Endothelial cell of umbilical vein (primary cell): ENCODE measurements around the gene SPHK2. TPM values are rescaled to one million over a fixed set of nuclear protein-coding genes. Genes with fewer than 3 reads are reported as not detected.

Experiments used
- BruUV-seq: library from RNA; stranded (reverse); fragments of 400-500 nt; replicated peaks from 2 replicates; lab custom pipeline; 2021; lab: Mats Ljungman, UMichigan
- CTCF ChIA-PET: fragments of 300-600, 350-600 bp; sonication (Branson Sonifier 250); formaldehyde crosslinking; loops from one replicate; lab custom pipeline; 2021; ENCODE audit warnings: antibody characterized with exemption, inconsistent platforms; lab: Charles Lee
- POLR2A ChIA-PET: fragments of 300-600, 350-600 bp; sonication (Branson Sonifier 250); formaldehyde crosslinking; loops from one replicate; lab custom pipeline; 2021; ENCODE audit warnings: antibody characterized with exemption, inconsistent platforms; lab: Charles Lee
- DNase-seq: peaks from one replicate; pipeline ENCODE4 v3.0.0-alpha.2; 2011; ENCODE audit warnings: low read depth, low spot score
- FAIRE-seq: peaks from 2 replicates; lab custom pipeline; 2011; peaks lifted over from hg19 to GRCh38; lab: Jason Lieb, UNC
- H2AFZ ChIP-seq: 2 replicates; pipeline ENCODE4 v1.6.0; 2012; ENCODE audit warnings: low read depth, low read length, control low read depth, inconsistent platforms
- H3K27ac ChIP-seq: 2 replicates; pipeline ENCODE4 v1.5.1; 2011; ENCODE audit warnings: low read depth, mild to moderate bottlenecking, control low read depth, low read length, moderate library complexity; ENCODE audit not compliant: insufficient read depth
- H3K27me3 ChIP-seq, 2 experiments: 2 replicates each; pipeline versions ENCODE4 v1.6.0 to v1.6.1; 2011; ENCODE audit warnings: low read length in 2 of 2, mixed read lengths in 1 of 2; ENCODE audit not compliant: control insufficient read depth in 2 of 2, insufficient read depth in 2 of 2
- H3K36me3 ChIP-seq, 2 experiments: 2 replicates in 1 of 2; 3 replicates in 1 of 2; pipeline ENCODE4 v1.5.1; 2011; ENCODE audit warnings: low read length in 2 of 2, mild to moderate bottlenecking in 1 of 2, moderate library complexity in 1 of 2; ENCODE audit not compliant: control insufficient read depth in 2 of 2, insufficient read depth in 2 of 2; ENCODE audit errors: extremely low read depth in 1 of 2
- H3K4me1 ChIP-seq: 3 replicates; pipeline ENCODE4 v1.5.1; 2011; ENCODE audit warnings: mild to moderate bottlenecking, low read length; ENCODE audit not compliant: control insufficient read depth, insufficient read depth; ENCODE audit errors: extremely low read depth
- H3K4me2 ChIP-seq: 2 replicates; pipeline ENCODE4 v1.6.1; 2011; ENCODE audit warnings: low read length, control low read depth, mixed read lengths; ENCODE audit not compliant: insufficient read depth
- H3K4me3 ChIP-seq, 3 experiments: fragments of 200-600 bp in 1 of 3; sonication (generic), shearing (Covaris generic) in 1 of 3; replicated peaks in 1 of 3; 2 replicates each; pipeline ENCODE4 v1.5.1; 2011 to 2016; ENCODE audit warnings: control low read depth in 3 of 3, low read length in 3 of 3, mild to moderate bottlenecking in 2 of 3, inconsistent platforms in 1 of 3, low read depth in 1 of 3, moderate library complexity in 1 of 3; ENCODE audit not compliant: insufficient read depth in 1 of 3
- H3K79me2 ChIP-seq: 2 replicates; pipeline ENCODE4 v1.6.0; 2012; ENCODE audit warnings: low read length, inconsistent platforms; ENCODE audit not compliant: control insufficient read depth, insufficient read depth
- H3K9ac ChIP-seq: replicated peaks from 2 replicates; pipeline ENCODE3; 2011; ENCODE audit warnings: low read length, control low read depth; ENCODE audit not compliant: insufficient read depth; ENCODE audit errors: extremely low read depth
- H3K9me1 ChIP-seq: replicated peaks from 3 replicates; pipeline ENCODE4 v1.6.0; 2011; ENCODE audit warnings: mild to moderate bottlenecking, low read length; ENCODE audit not compliant: control insufficient read depth, insufficient read depth; ENCODE audit errors: extremely low read depth
- H3K9me3 ChIP-seq: replicated peaks from 2 replicates; pipeline ENCODE4 v1.5.1; 2012; ENCODE audit warnings: low read length, inconsistent platforms; ENCODE audit not compliant: control insufficient read depth, insufficient read depth
- H4K20me1 ChIP-seq: replicated peaks from 2 replicates; pipeline ENCODE3; 2011; ENCODE audit warnings: mild to moderate bottlenecking, low read length; ENCODE audit not compliant: control insufficient read depth, insufficient read depth; ENCODE audit errors: extremely low read depth
- GATA2 ChIP-seq: IDR thresholded peaks from 2 replicates; pipeline ENCODE4 v1.7.0; 2011; ENCODE audit warnings: low read depth, mild to moderate bottlenecking, moderate library complexity, mixed read lengths, low read length; ENCODE audit not compliant: insufficient read length, insufficient read depth
- POLR2A ChIP-seq: IDR thresholded peaks from 2 replicates; pipeline ENCODE4 v1.6.1; 2012; ENCODE audit warnings: low read depth, mild to moderate bottlenecking, control low read depth, low read length
- POLR2AphosphoS5 ChIP-seq: IDR thresholded peaks from 2 replicates; pipeline ENCODE4 v1.6.1; 2012; ENCODE audit warnings: low read depth, mild to moderate bottlenecking, control low read depth, low read length, moderate library complexity; ENCODE audit not compliant: insufficient read depth
- dilution Hi-C: fragments of 300-500 bp; cut with MboI; formaldehyde crosslinking; loops from one replicate; pipeline ENCODE4 v1.15.0; 2019; ENCODE audit warnings: low sequenced_read_pairs; ENCODE audit not compliant: extremely low pct_ligation_motif_present
- intact Hi-C: fragments of 100-400 bp; cut with micrococcal nuclease; formaldehyde crosslinking; loops from one replicate; pipeline ENCODE4 v1.10.0; 2022
- polyA plus RNA-seq, 4 experiments: library from polyadenylated mRNA; depleted of rRNA in 3 of 4; stranded (reverse) in 3 of 4; unstranded in 1 of 4; fragments of >200 nt; gene quantifications; 2 replicates each; pipeline versions ENCODE4 v1.2.1 to v1.2.3, GENCODE V29; 2011 to 2012; ENCODE audit warnings: missing spikeins in 1 of 4
- total RNA-seq: library from RNA; stranded (reverse); gene quantifications from 2 replicates; pipeline ENCODE4 v1.2.3, GENCODE V29; 2021
- TF ChIP-seq, protein P1 (sequence below): IDR thresholded peaks from 2 replicates; pipeline ENCODE4 v1.6.1; 2011; ENCODE audit not compliant: insufficient read depth, insufficient read length

Gene SPHK2
- total and polyA plus RNA-seq, 2 donors (not counting 3 experiments of a cell fraction or from before 2014, with no cell fraction given) = 20.2 to 31.1 TPM

DNA sequence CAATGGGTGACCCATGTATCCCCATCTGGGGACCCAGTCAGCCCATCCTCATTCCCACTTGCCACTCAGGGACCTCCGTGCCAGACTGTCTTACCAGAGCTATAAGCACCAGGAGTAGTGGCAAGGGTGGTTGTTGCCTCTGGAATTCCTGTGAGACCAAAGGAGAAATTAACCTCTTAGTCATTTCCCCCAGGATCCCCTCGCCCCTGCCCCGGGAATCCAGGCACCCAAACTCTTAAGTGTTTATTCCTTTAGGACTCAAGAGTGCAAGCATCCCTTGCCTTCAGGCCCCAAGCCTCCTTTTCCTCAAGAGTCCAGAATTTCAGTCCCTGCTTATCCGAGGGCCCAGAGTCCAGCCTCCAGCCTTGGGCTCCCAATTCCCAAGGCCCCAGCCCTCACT is 44.4 kb downstream of the SPHK2 start:
- CTCF ChIA-PET = no interaction called here
- no peaks in the 10 kb centered on the region for H3K36me3 ChIP-seq

DNA sequence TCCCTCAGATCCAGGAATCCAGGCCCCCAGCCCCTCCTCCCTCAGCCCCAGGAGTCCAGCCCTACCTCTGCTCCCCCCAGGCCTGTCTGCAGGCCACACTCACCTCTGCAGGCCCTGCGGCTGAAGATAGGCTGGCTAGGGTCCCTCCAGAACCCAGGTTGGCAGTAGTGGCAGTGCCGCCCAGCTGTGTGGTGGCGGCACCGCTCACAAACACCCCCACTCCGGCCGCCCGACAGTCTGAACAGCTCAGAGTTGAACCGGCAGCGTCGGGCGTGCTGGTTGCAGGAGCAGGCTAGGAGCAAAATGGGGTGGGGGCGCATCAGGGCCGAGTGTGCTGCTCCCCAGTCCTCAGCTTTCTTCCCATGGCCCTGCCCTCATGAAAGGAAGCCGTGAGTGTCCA is 45.2 kb downstream of the SPHK2 start:
- no peak overlapping the region for H3K4me3 ChIP-seq
- BruUV-seq = no TSS peak
- intact Hi-C loops = no loop called here
- no peak for FAIRE-seq
- no peak for DNase-seq
- no peaks in the 10 kb centered on the region for H3K9me1 ChIP-seq
- no peak overlapping the region for H3K9ac ChIP-seq
- no peaks in the 10 kb centered on the region for H4K20me1 ChIP-seq
- H3K27me3 ChIP-seq = no peaks in the 10 kb centered on the region
- H3K79me2 ChIP-seq = no peaks in the 10 kb centered on the region
- TF ChIP-seq, protein P1, sequence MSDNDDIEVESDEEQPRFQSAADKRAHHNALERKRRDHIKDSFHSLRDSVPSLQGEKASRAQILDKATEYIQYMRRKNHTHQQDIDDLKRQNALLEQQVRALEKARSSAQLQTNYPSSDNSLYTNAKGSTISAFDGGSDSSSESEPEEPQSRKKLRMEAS = no peak
- TF ChIP-seq POLR2AphosphoS5 (no peak), GATA2 (no peak), POLR2A (no peak)
- ChIA-PET POLR2A (interaction anchor here (0.7 kb wide), 1 partner anchor 228 kb away, joined by 3 read pairs; no protein-coding TSS in a partner anchor), CTCF (interaction anchor here (1.2 to 1.6 kb wide), 2 partner anchors 10 to 34 kb away, joined by 3 to 6 read pairs; no protein-coding TSS in a partner anchor)
- dilution Hi-C loops = no loop called here
- H3K4me1 ChIP-seq = no peaks in the 10 kb centered on the region
- H3K4me2 ChIP-seq = no peak overlapping the region
- H3K27ac ChIP-seq = no peak overlapping the region
- no peaks in the 10 kb centered on the region for H3K9me3 ChIP-seq
- no peaks in the 10 kb centered on the region for H3K36me3 ChIP-seq
- H2AFZ ChIP-seq = no peak overlapping the region

More for the DNA sequence above, 44.4 kb downstream of the SPHK2 start:
- H3K9me3 ChIP-seq = no peaks in the 10 kb centered on the region
- no peaks in the 10 kb centered on the region for H3K4me1 ChIP-seq
- H4K20me1 ChIP-seq = no peaks in the 10 kb centered on the region
- no peak overlapping the region for H3K4me3 ChIP-seq
- no peak overlapping the region for H2AFZ ChIP-seq
- POLR2A ChIA-PET = interaction anchor here (0.5 kb wide), 1 partner anchor 20 kb away, joined by 3 read pairs; no protein-coding TSS in a partner anchor
- no TSS peak for BruUV-seq
- intact Hi-C loops (no loop called here), dilution Hi-C loops (no loop called here)
- no peaks in the 10 kb centered on the region for H3K9me1 ChIP-seq
- TF ChIP-seq, protein P1 = no peak
- no peak for FAIRE-seq
- no peak overlapping the region for H3K27ac ChIP-seq
- H3K27me3 ChIP-seq = no peaks in the 10 kb centered on the region
- H3K79me2 ChIP-seq = no peaks in the 10 kb centered on the region
- DNase-seq = no peak
- H3K9ac ChIP-seq = no peak overlapping the region
- H3K4me2 ChIP-seq = no peak overlapping the region
